Measurements from ENCODE around the gene PF4V1. TPM values are rescaled to one million over a fixed set of nuclear protein-coding genes. Genes with fewer than 3 reads are reported as not detected.

PF4V1 gene
- total and polyA plus RNA-seq, 2 donors (not counting 1 experiment from before 2014, with no cell fraction given), result not detected

DNA sequence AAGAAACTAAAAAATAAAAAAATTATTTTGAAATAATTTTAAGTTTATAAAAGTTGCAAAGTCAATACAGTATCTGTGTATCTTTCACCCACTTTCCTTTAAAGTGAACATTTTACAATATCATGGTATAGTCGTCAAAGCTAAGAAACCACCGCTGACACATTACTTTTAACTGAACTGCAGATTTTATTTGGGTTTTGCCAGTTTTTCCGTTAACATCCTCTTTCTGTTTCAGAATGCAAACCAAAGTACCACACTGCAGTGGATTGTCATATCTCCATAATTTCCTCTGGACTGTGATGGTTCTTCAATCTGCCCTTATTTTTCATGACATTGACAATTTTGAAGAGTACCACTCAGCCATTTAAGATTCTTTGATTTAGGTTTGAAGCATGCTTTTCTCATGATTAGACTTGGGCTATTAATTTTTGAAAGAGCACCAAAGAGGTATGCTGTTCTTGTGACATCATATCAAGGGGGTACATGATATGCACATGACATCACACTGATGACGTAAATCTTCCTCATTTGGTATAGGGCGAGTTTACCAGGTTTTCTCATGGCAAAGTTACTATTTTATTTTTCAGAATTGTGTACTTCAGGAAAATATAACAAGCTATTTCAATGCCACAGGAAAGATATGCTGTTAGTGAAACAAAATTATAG lies 12.5 kb downstream of the PF4V1 start:
- Histone ChIP-seq H3K79me2 (ENCODE audit: control insufficient read depth, insufficient read depth, low read length) (no peaks in the 10 kb centered on the region), H3K4me3 (ENCODE audit: control extremely low read depth in 1 of 5, extremely low read depth in 1 of 5, insufficient read depth in 1 of 5, low read depth in 2 of 5, low read length in 4 of 5) (no peak overlapping the region), H3K27me3 (replicated peaks in 1 of 4; ENCODE audit: control extremely low read depth in 1 of 4, control insufficient read depth in 3 of 4, insufficient read depth in 4 of 4, low read length in 3 of 4) (peaks cover 0 to 15% (median 7%) of the 10 kb centered on the region in 4 experiments), H3K27ac (ENCODE audit: low read length in 2 of 2) (no peak overlapping the region), H3K4me1 (ENCODE audit: control insufficient read depth in 2 of 2, insufficient read depth in 2 of 2, low read length in 2 of 2) (peaks cover 0 to 5% of the 10 kb centered on the region in 2 donors), H3K9ac (ENCODE audit: low read length) (no peak overlapping the region), H3K36me3 (replicated peaks in 1 of 2; ENCODE audit: control extremely low read depth in 1 of 2, control insufficient read depth in 1 of 2, extremely low read depth in 1 of 2, insufficient read depth in 2 of 2, low read length in 1 of 2) (no peaks in the 10 kb centered on the region), H3K4me2 (replicated peaks; ENCODE audit: low read depth, low read length, poor library complexity, severe bottlenecking) (no peak overlapping the region), H2AFZ (ENCODE audit: insufficient read depth, low read depth, low read length, poor library complexity, severe bottlenecking) (no peak overlapping the region), H4K20me1 (ENCODE audit: control insufficient read depth, insufficient read depth, low read length, poor library complexity, severe bottlenecking) (no peaks in the 10 kb centered on the region), H3K9me3 (ENCODE audit: control extremely low read depth in 1 of 3, control insufficient read depth in 2 of 3, insufficient read depth in 1 of 3, low read length in 2 of 3) (no peaks in the 10 kb centered on the region)
- 72% methylated on average over 3 of the region's 5 CpGs for WGBS (ENCODE audit: insufficient coverage)
- TF ChIP-seq EZH2 (IDR thresholded peaks at IDR 0.05; ENCODE audit: borderline replicate concordance, insufficient read depth, low read depth, low read length, poor library complexity, severe bottlenecking), result no peak
- TF ChIP-seq, protein P1, sequence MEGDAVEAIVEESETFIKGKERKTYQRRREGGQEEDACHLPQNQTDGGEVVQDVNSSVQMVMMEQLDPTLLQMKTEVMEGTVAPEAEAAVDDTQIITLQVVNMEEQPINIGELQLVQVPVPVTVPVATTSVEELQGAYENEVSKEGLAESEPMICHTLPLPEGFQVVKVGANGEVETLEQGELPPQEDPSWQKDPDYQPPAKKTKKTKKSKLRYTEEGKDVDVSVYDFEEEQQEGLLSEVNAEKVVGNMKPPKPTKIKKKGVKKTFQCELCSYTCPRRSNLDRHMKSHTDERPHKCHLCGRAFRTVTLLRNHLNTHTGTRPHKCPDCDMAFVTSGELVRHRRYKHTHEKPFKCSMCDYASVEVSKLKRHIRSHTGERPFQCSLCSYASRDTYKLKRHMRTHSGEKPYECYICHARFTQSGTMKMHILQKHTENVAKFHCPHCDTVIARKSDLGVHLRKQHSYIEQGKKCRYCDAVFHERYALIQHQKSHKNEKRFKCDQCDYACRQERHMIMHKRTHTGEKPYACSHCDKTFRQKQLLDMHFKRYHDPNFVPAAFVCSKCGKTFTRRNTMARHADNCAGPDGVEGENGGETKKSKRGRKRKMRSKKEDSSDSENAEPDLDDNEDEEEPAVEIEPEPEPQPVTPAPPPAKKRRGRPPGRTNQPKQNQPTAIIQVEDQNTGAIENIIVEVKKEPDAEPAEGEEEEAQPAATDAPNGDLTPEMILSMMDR (IDR thresholded peaks at IDR 0.05), result no peak
- peaks cover 3% of the 10 kb centered on the region for H3K4me1 Mint-ChIP-seq
- H3K27ac Mint-ChIP-seq, result no peak overlapping the region
- H3K27me3 Mint-ChIP-seq, result peaks cover 19% of the 10 kb centered on the region
- H3K9me3 Mint-ChIP-seq (ENCODE audit: insufficient read depth), result no peaks in the 10 kb centered on the region
- no peak overlapping the region for H3K4me3 Mint-ChIP-seq
- ATAC-seq (ENCODE audit: low read depth), result no peak
- ChIA-PET CTCF (no interaction called here), POLR2A (no interaction called here)
- DNase-seq, result no peak
- intact Hi-C loops (cut with micrococcal nuclease), result no loop called here

DNA sequence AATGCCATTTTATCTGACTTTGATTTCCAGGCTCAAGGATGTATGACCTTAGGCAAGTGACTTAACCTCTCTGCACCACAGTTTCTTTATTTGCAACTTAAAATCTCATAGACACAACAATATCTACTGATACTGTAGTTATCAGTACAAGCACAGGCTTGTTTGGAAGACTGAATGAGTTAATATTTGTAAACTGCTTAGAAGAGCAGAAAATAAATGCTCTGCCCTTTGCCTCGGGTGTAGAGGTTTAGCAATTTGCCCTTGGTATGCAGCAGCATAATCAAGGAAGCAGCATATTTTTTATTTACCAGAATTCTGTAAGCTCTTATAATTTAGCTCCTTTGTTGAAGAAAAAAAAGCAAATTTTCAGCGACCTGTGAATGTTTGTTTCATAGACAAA lies 13.2 kb downstream of the PF4V1 start:
- H3K9me3 ChIP-seq (ENCODE audit: control extremely low read depth in 1 of 3, control insufficient read depth in 2 of 3, insufficient read depth in 1 of 3, low read length in 2 of 3), result no peaks in the 10 kb centered on the region
- intact Hi-C loops (cut with micrococcal nuclease), result no loop called here
- H3K9me3 Mint-ChIP-seq (ENCODE audit: insufficient read depth), result no peaks in the 10 kb centered on the region
- H3K27me3 Mint-ChIP-seq, result peaks cover 23% of the 10 kb centered on the region
- peaks cover 3% of the 10 kb centered on the region for H3K4me1 Mint-ChIP-seq
- POLR2A ChIA-PET, result no interaction called here
- H3K27ac Mint-ChIP-seq, result no peak overlapping the region
- ATAC-seq (ENCODE audit: low read depth), result no peak
- H3K4me3 ChIP-seq (ENCODE audit: control extremely low read depth in 1 of 5, extremely low read depth in 1 of 5, insufficient read depth in 1 of 5, low read depth in 2 of 5, low read length in 4 of 5), result no peak overlapping the region
- DNase-seq, result no peak
- no peak overlapping the region for H3K4me3 Mint-ChIP-seq
- no peaks in the 10 kb centered on the region for H3K79me2 ChIP-seq (ENCODE audit: control insufficient read depth, insufficient read depth, low read length)
- no peak overlapping the region for H3K4me2 ChIP-seq (replicated peaks; ENCODE audit: low read depth, low read length, poor library complexity, severe bottlenecking)
- no peak overlapping the region for H3K9ac ChIP-seq (ENCODE audit: low read length)
- CTCF ChIA-PET, result no interaction called here
- no peaks in the 10 kb centered on the region for H4K20me1 ChIP-seq (ENCODE audit: control insufficient read depth, insufficient read depth, low read length, poor library complexity, severe bottlenecking)
- no CpG with 5 or more reads among the region's 2 CpGs for WGBS (ENCODE audit: insufficient coverage)
- H3K27ac ChIP-seq (ENCODE audit: low read length in 2 of 2), result no peak overlapping the region
- H3K27me3 ChIP-seq (replicated peaks in 1 of 4; ENCODE audit: control extremely low read depth in 1 of 4, control insufficient read depth in 3 of 4, insufficient read depth in 4 of 4, low read length in 3 of 4), result peaks cover 0 to 15% (median 7%) of the 10 kb centered on the region in 4 experiments
- no peak overlapping the region for H2AFZ ChIP-seq (ENCODE audit: insufficient read depth, low read depth, low read length, poor library complexity, severe bottlenecking)
- no peaks in the 10 kb centered on the region for H3K36me3 ChIP-seq (replicated peaks in 1 of 2; ENCODE audit: control extremely low read depth in 1 of 2, control insufficient read depth in 1 of 2, extremely low read depth in 1 of 2, insufficient read depth in 2 of 2, low read length in 1 of 2)
- TF ChIP-seq, protein P1 (IDR thresholded peaks at IDR 0.05), result no peak
- TF ChIP-seq EZH2 (IDR thresholded peaks at IDR 0.05; ENCODE audit: borderline replicate concordance, insufficient read depth, low read depth, low read length, poor library complexity, severe bottlenecking), result no peak
- H3K4me1 ChIP-seq (ENCODE audit: control insufficient read depth in 2 of 2, insufficient read depth in 2 of 2, low read length in 2 of 2), result peaks cover 0 to 5% of the 10 kb centered on the region in 2 donors

Data from B cell (primary cell).